ENCODE measurements around the gene HSPA9. TPM values are rescaled to one million over a fixed set of nuclear protein-coding genes. Genes with fewer than 3 reads are reported as not detected.
A peak's percentile ranks its signal among the peaks of the same experiment; 100 is the strongest.

Gene HSPA9
- total and polyA plus RNA-seq, 9 of the 15 experiments (the other 6 are each of a cell fraction or from before 2014, with no cell fraction given): 195 to 583 (median 514) TPM

DNA sequence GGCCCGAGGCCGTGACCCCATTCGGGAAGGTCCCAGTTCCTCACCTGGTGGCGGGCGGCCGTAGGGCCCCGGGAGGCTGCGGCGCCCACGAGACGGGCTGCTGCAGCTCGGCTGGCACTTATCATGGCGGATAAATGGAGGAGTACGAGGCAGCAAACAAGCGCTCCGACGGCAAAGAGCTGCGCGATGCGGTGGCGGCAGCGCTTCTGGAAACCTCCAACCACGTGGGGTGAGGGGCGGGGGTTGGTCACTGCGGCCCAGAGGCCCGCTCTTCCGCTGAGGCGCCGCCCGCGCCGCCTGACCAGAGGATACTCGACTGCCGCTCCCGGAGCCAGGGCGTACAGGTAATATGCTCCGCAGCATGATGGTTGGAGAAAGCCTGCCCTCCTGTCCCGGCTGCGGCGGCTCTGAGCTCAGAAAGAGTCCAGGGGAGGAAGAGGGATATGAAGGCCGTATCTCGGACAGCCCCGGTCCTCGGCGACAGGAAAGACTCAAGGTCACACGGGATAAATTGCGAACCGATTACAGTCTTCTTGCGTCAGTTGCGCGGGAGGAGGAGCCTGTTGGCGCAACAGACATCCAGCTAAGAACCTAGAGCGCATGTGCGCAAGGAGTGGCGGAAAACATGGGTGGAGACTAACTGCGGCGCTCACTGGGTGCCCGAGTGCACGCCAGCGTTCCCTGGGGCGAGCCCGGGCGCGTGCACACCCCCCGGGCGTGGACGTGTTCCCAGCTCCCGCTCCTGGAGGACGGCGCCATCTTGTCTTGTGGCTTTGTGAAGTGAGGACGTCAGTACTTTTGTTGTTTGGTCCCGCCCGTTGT is at the start of gene HSPA9 (continued):
- TF ChIP-seq, protein P1, sequence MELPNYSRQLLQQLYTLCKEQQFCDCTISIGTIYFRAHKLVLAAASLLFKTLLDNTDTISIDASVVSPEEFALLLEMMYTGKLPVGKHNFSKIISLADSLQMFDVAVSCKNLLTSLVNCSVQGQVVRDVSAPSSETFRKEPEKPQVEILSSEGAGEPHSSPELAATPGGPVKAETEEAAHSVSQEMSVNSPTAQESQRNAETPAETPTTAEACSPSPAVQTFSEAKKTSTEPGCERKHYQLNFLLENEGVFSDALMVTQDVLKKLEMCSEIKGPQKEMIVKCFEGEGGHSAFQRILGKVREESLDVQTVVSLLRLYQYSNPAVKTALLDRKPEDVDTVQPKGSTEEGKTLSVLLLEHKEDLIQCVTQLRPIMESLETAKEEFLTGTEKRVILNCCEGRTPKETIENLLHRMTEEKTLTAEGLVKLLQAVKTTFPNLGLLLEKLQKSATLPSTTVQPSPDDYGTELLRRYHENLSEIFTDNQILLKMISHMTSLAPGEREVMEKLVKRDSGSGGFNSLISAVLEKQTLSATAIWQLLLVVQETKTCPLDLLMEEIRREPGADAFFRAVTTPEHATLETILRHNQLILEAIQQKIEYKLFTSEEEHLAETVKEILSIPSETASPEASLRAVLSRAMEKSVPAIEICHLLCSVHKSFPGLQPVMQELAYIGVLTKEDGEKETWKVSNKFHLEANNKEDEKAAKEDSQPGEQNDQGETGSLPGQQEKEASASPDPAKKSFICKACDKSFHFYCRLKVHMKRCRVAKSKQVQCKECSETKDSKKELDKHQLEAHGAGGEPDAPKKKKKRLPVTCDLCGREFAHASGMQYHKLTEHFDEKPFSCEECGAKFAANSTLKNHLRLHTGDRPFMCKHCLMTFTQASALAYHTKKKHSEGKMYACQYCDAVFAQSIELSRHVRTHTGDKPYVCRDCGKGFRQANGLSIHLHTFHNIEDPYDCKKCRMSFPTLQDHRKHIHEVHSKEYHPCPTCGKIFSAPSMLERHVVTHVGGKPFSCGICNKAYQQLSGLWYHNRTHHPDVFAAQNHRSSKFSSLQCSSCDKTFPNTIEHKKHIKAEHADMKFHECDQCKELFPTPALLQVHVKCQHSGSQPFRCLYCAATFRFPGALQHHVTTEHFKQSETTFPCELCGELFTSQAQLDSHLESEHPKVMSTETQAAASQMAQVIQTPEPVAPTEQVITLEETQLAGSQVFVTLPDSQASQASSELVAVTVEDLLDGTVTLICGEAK (IDR thresholded peaks at IDR 0.05): peak; percentile 45
- TF ChIP-seq, protein P1 (CRISPR knock-in tag; IDR thresholded peaks at IDR 0.05): no peak
- TF ChIP-seq GTF2F1 (IDR thresholded peaks at IDR 0.05; ENCODE audit: low read depth, low read length) (peak; percentile 76; the same call in 1 of the 2 replicates), ZNF253 (CRISPR knock-in tag; conservative IDR thresholded peaks at IDR 0.05) (no peak), HEY1 (CRISPR knock-in tag; IDR thresholded peaks at IDR 0.05; ENCODE audit: borderline replicate concordance) (no peak), CHD4 (IDR thresholded peaks at IDR 0.05; ENCODE audit: insufficient read depth, insufficient replicate concordance, low read depth, low read length, poor library complexity, severe bottlenecking) (no peak), RAD51 (IDR thresholded peaks at IDR 0.05; ENCODE audit: borderline replicate concordance, low read depth) (peak; percentile 80), SIRT6 (IDR thresholded peaks at IDR 0.05; ENCODE audit: low read depth, low read length) (no peak), ZNF232 (CRISPR knock-in tag; IDR thresholded peaks at IDR 0.05) (0 out of 2 replicates have a peak, but pooled peaks have one; percentile 77), ZNF644 (tag; IDR thresholded peaks at IDR 0.05; ENCODE audit: low read depth) (no peak; the same call in none of the 2 replicates), ILF3 (IDR thresholded peaks at IDR 0.05; ENCODE audit: borderline replicate concordance) (no peak; the same call in 1 of the 2 replicates), HDAC2 (IDR thresholded peaks at IDR 0.05) (peak; percentile 76)
- TF ChIP-seq, protein P2, sequence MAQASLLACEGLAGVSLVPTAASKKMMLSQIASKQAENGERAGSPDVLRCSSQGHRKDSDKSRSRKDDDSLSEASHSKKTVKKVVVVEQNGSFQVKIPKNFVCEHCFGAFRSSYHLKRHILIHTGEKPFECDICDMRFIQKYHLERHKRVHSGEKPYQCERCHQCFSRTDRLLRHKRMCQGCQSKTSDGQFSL (CRISPR knock-in tag; IDR thresholded peaks at IDR 0.05): peak; percentile 98
- TF ChIP-seq, protein P2 (tag; IDR thresholded peaks at IDR 0.05): peak in 1 of 2 experiments; percentile 68; a peak in 1 of 4 replicates
- TF ChIP-seq, protein P3, sequence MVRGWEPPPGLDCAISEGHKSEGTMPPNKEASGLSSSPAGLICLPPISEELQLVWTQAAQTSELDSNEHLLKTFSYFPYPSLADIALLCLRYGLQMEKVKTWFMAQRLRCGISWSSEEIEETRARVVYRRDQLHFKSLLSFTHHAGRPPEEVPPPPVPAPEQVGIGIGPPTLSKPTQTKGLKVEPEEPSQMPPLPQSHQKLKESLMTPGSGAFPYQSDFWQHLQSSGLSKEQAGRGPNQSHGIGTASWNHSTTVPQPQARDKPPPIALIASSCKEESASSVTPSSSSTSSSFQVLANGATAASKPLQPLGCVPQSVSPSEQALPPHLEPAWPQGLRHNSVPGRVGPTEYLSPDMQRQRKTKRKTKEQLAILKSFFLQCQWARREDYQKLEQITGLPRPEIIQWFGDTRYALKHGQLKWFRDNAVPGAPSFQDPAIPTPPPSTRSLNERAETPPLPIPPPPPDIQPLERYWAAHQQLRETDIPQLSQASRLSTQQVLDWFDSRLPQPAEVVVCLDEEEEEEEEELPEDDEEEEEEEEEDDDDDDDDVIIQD (CRISPR knock-in tag; IDR thresholded peaks at IDR 0.05): no peak

All from K562 (cell line).